Sigmoid colon (tissue), 7 donors: ENCODE results near the gene RAB3GAP2. TPM values are rescaled to one million over a fixed set of nuclear protein-coding genes. Genes with fewer than 3 reads are reported as not detected.
"Not testable (repeated sequence)": the region's sequence is repeated elsewhere in the genome, so short reads cannot be mapped to it uniquely, and the experiment has no call there.

Source experiments
- DNase-seq: peaks from one replicate; pipeline ENCODE4 v3.0.0-alpha.2; 2019
- H3K27ac ChIP-seq, 4 donors: fragments of 200-600 bp; sonication (generic); one replicate each; pipeline ENCODE4 v1.5.1; 2016 to 2019; ENCODE audit warnings: mild to moderate bottlenecking in 1 of 4
- H3K27me3 ChIP-seq, 3 donors: fragments of 200-600 bp; sonication (generic); one replicate each; pipeline ENCODE4 v1.5.1; 2019; ENCODE audit warnings: mild to moderate bottlenecking in 1 of 3
- H3K36me3 ChIP-seq, 4 donors: fragments of 200-600 bp; sonication (generic); one replicate each; pipeline ENCODE4 v1.5.1; 2016 to 2019
- H3K4me1 ChIP-seq, 4 donors: fragments of 200-600 bp; sonication (generic); one replicate each; pipeline ENCODE4 v1.5.1; 2017 to 2019
- H3K4me3 ChIP-seq, 4 donors: fragments of 200-600 bp; sonication (generic); one replicate each; pipeline ENCODE4 v1.5.1; 2017 to 2019; ENCODE audit warnings: mild to moderate bottlenecking in 2 of 4, moderate library complexity in 1 of 4
- H3K9me3 ChIP-seq, 4 donors: fragments of 200-600 bp in 3 of 4; sonication (generic) in 3 of 4; one replicate each; pipeline versions ENCODE4 v1.5.1 to v1.6.1; 2013 to 2019
- EP300 ChIP-seq, 4 donors: sonication (generic); formaldehyde crosslinking; IDR thresholded peaks; one replicate each; pipeline ENCODE4 v1.6.1; 2017; ENCODE audit warnings: antibody characterized with exemption in 4 of 4
- POLR2A ChIP-seq, 2 donors: fragments of 450-650 bp; IDR thresholded peaks; one replicate each; pipeline ENCODE4 v1.6.1; 2016; ENCODE audit warnings: antibody characterized with exemption in 2 of 2, mild to moderate bottlenecking in 2 of 2, moderate library complexity in 2 of 2
- POLR2AphosphoS5 ChIP-seq, 4 donors: sonication (generic); formaldehyde crosslinking; IDR thresholded peaks; one replicate each; pipeline ENCODE4 v1.6.1; 2017; ENCODE audit warnings: antibody characterized with exemption in 4 of 4
- WGBS, 2 donors: extraction: QIAGEN DNeasy Blood & Tissue Kit; methylation state at CpG; one replicate each; pipeline ENCODE4 v1.1.7; 2013; 5-methylcytosine and 5-hydroxymethylcytosine counted together
- intact Hi-C: fragments of 100-400 bp; cut with DNase I; formaldehyde crosslinking; loops from one replicate; pipeline ENCODE4 v1.15.1; 2023
- polyA plus RNA-seq, 3 donors: library from polyadenylated mRNA; stranded (reverse); fragments of 200-250 nt; gene quantifications; one replicate each; pipeline ENCODE4 v1.2.3, GENCODE V29; 2013
- total RNA-seq, 4 donors: library from RNA; depleted of rRNA; stranded (reverse); fragments of >200 nt; gene quantifications; one replicate each; pipeline ENCODE4 v1.1.0, GENCODE V29; 2016
- TF ChIP-seq, protein P1 (sequence below), 4 experiments: fragments of 450-650 bp in 3 of 4; fragments of 200-600 bp in 1 of 4; IDR thresholded peaks; one replicate each; pipeline ENCODE4 v1.5.1; 2016 to 2019; ENCODE audit warnings: antibody characterized with exemption in 4 of 4, mild to moderate bottlenecking in 3 of 4, moderate library complexity in 2 of 4
- donor health status: healthy with polysubstance abuse.
- donor health status: Bipolar disorder and iron deficiency.
- donor health status: healthy.

RAB3GAP2 gene
- total and polyA plus RNA-seq, 7 donors: 3.0 to 31.6 (median 22.7) TPM

GRCh38 chr1:220317161-220317560 is 44.9 kb upstream of the RAB3GAP2 start:
- Histone ChIP-seq H3K9me3 (no peaks in the 10 kb centered on the region), H3K27me3 (no peaks in the 10 kb centered on the region), H3K4me1 (no peaks in the 10 kb centered on the region), H3K4me3 (no peak overlapping the region), H3K27ac (no peak overlapping the region), H3K36me3 (no peaks in the 10 kb centered on the region)
- TF ChIP-seq POLR2A (IDR thresholded peaks at IDR 0.05): no peak
- TF ChIP-seq, protein P1, sequence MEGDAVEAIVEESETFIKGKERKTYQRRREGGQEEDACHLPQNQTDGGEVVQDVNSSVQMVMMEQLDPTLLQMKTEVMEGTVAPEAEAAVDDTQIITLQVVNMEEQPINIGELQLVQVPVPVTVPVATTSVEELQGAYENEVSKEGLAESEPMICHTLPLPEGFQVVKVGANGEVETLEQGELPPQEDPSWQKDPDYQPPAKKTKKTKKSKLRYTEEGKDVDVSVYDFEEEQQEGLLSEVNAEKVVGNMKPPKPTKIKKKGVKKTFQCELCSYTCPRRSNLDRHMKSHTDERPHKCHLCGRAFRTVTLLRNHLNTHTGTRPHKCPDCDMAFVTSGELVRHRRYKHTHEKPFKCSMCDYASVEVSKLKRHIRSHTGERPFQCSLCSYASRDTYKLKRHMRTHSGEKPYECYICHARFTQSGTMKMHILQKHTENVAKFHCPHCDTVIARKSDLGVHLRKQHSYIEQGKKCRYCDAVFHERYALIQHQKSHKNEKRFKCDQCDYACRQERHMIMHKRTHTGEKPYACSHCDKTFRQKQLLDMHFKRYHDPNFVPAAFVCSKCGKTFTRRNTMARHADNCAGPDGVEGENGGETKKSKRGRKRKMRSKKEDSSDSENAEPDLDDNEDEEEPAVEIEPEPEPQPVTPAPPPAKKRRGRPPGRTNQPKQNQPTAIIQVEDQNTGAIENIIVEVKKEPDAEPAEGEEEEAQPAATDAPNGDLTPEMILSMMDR (IDR thresholded peaks at IDR 0.05): no peak
- TF ChIP-seq EP300 (IDR thresholded peaks at IDR 0.05): no peak
- TF ChIP-seq POLR2AphosphoS5 (IDR thresholded peaks at IDR 0.05): no peak
- WGBS, 2 donors: 50 to 64% methylated on average over 4 of the region's 4 CpGs
- no peak for DNase-seq
- intact Hi-C loops: no loop called here

DNA sequence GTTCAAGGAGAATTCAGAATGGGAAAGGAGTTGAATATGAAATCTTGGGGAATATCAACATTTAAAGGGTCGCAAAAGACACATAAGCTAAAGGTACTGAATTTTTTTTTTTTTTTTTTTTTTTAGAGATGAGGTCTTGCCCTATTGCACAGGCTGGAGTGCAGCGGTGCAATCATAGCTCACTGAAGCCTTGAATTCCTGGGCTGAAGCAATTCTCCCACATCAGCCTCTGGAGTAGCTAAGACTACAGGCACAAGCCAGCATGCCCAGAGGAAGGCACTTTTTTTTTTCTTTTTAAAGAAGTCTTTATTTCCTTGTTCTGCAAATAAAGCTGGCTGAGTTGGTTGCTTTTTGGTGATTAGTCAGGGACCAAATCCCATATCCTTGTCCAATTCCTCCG is 44.1 kb upstream of the RAB3GAP2 start:
- DNase-seq: no peak
- Histone ChIP-seq H3K9me3 (no peaks in the 10 kb centered on the region), H3K36me3 (no peaks in the 10 kb centered on the region), H3K27ac (no peak overlapping the region), H3K27me3 (no peaks in the 10 kb centered on the region), H3K4me1 (no peaks in the 10 kb centered on the region), H3K4me3 (no peak overlapping the region)
- 91 to 93% methylated on average over 3 of the region's 3 CpGs for WGBS, 2 donors
- intact Hi-C loops: no loop called here
- TF ChIP-seq POLR2AphosphoS5 (IDR thresholded peaks at IDR 0.05): no peak

DNA sequence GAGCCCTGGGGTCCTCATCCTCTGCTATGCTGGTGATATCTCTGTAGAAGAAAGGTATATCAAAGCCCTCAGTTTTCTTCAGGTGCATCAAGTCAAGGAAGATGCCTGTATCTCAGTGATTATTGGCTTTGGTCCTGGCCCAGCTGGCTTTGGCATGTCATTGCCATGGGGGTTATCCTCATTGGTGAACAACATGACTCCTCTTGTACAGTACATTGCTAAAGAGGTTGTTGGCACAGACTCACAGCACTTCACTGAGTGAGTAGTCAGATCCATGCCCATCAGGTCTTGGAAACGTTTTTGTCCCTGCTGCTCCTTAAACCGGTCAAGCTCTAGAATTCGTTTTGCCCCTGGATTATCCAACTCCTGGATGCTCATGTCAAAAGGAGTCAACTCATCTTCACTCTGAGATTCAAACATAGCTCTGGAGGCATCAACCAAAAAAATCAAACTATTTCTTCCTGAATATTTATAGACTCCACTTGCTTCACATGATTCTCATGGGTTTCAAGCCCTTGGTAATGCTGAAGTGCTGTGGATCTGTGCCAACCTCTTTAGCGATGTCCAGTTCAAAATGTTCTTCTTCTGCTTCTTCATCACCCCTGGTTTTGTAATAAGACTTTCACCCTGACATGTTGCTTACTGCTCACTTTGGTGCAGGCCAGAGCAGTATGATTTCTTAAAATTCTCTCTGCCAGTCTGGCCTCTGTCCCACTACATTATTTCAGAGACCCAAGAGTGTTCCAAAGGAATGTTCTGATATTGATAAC is 43.0 kb upstream of the RAB3GAP2 start:
- Histone ChIP-seq H3K27ac (no peak overlapping the region), H3K9me3 (no peaks in the 10 kb centered on the region), H3K36me3 (no peaks in the 10 kb centered on the region), H3K27me3 (no peaks in the 10 kb centered on the region), H3K4me1 (no peaks in the 10 kb centered on the region), H3K4me3 (no peak overlapping the region)
- 84 to 86% methylated on average over 4 of the region's 4 CpGs for WGBS, 2 donors
- DNase-seq: no peak
- no peak for TF ChIP-seq POLR2A (IDR thresholded peaks at IDR 0.05)
- no peak for TF ChIP-seq EP300 (IDR thresholded peaks at IDR 0.05)
- TF ChIP-seq, protein P1 (IDR thresholded peaks at IDR 0.05): no peak
- TF ChIP-seq POLR2AphosphoS5 (IDR thresholded peaks at IDR 0.05): no peak
- intact Hi-C loops: no loop called here

DNA sequence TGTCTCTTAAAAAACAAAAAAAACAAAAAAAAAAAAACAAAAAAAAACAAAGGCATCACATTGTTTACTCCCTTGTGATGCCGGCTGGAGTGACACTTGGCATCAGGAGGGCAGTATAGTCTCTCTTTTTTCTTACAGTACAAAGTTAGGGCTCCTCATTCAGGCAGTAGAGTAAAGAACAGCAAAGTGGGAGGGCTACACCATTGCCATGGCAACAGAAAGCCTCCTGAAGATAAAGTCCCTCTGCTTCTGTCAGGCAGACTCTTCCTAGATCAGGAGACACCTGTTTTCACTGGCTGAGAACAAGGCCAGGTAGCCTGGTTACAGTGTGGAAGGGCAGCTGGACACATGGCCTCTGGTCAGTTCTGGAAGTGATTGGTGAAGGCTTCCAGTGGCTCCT is 41.3 kb upstream of the RAB3GAP2 start:
- WGBS, 2 donors: 48 to 67% methylated on average over 1 of the region's 1 CpG
- H3K27me3 ChIP-seq: no peaks in the 10 kb centered on the region
- H3K9me3 ChIP-seq: no peaks in the 10 kb centered on the region
- intact Hi-C loops: no loop called here
- no peaks in the 10 kb centered on the region for H3K4me1 ChIP-seq
- H3K27ac ChIP-seq: no peak overlapping the region
- no peak overlapping the region for H3K4me3 ChIP-seq
- TF ChIP-seq POLR2A (IDR thresholded peaks at IDR 0.05) (no peak), POLR2AphosphoS5 (IDR thresholded peaks at IDR 0.05) (no peak), EP300 (IDR thresholded peaks at IDR 0.05) (no peak)
- TF ChIP-seq, protein P1 (IDR thresholded peaks at IDR 0.05): no peak
- no peaks in the 10 kb centered on the region for H3K36me3 ChIP-seq
- DNase-seq: no peak

GRCh38 chr1:220310147-220310546 is 37.9 kb upstream of the RAB3GAP2 start:
- H3K4me3 ChIP-seq, H3K27me3 ChIP-seq, H3K9me3 ChIP-seq, H3K4me1 ChIP-seq, DNase-seq, intact Hi-C loops, H3K36me3 ChIP-seq, H3K27ac ChIP-seq: not testable (repeated sequence)
- WGBS, 2 donors: 70 to 86% methylated on average over 4 of the region's 4 CpGs

GRCh38 chr1:220307607-220308006 is 35.4 kb upstream of the RAB3GAP2 start:
- H3K27ac ChIP-seq: no peak overlapping the region
- no peak overlapping the region for H3K4me3 ChIP-seq
- no peaks in the 10 kb centered on the region for H3K27me3 ChIP-seq
- no peaks in the 10 kb centered on the region for H3K9me3 ChIP-seq
- 87 to 91% methylated on average over 3 of the region's 3 CpGs for WGBS, 2 donors
- H3K4me1 ChIP-seq: no peaks in the 10 kb centered on the region
- DNase-seq: no peak
- intact Hi-C loops: no loop called here
- H3K36me3 ChIP-seq: no peaks in the 10 kb centered on the region
- TF ChIP-seq EP300 (IDR thresholded peaks at IDR 0.05) (no peak), POLR2A (IDR thresholded peaks at IDR 0.05) (no peak), POLR2AphosphoS5 (IDR thresholded peaks at IDR 0.05) (no peak)
- TF ChIP-seq, protein P1 (IDR thresholded peaks at IDR 0.05): no peak
